CD4-positive, CD25-positive, alpha-beta regulatory T cell (primary cell): ENCODE measurements around the gene TMUB1. TPM values are rescaled to one million over a fixed set of nuclear protein-coding genes. Genes with fewer than 3 reads are reported as not detected.

ENCODE experiments used
- ATAC-seq, 2 donors: fragments of 150-1000 bp; cut with Tn5 transposase; one replicate each; pipeline ENCODE4 v1.10.0; 2021; ENCODE audit warnings: low read depth in 2 of 2, moderate number of reproducible peaks in 2 of 2, moderate library complexity in 1 of 2
- DNase-seq, 3 donors: peaks; one replicate each; pipeline versions ENCODE4 v3.0.0 to v3.0.0-alpha.2; 2012 to 2022; ENCODE audit warnings: mixed read lengths in 1 of 3
- H3K27ac ChIP-seq: one replicate; pipeline ENCODE4 v1.7.0; 2013; ENCODE audit warnings: mild to moderate bottlenecking, low read length; ENCODE audit not compliant: insufficient read depth, poor library complexity, severe bottlenecking
- H3K27me3 ChIP-seq: one replicate; pipeline ENCODE4 v1.7.0; 2013; ENCODE audit warnings: low read length; ENCODE audit not compliant: control insufficient read depth, insufficient read depth
- H3K36me3 ChIP-seq: one replicate; pipeline ENCODE4 v1.7.0; 2013; ENCODE audit warnings: mild to moderate bottlenecking, low read length, moderate library complexity; ENCODE audit not compliant: control insufficient read depth, insufficient read depth
- H3K4me1 ChIP-seq: 2 replicates; pipeline ENCODE4 v1.7.0; 2013; ENCODE audit warnings: mild to moderate bottlenecking, low read length; ENCODE audit not compliant: insufficient read depth, control insufficient read depth, poor library complexity, severe bottlenecking
- H3K4me3 ChIP-seq: one replicate; pipeline ENCODE4 v1.7.0; 2013; ENCODE audit warnings: low read depth, mild to moderate bottlenecking, low read length, moderate library complexity
- H3K9me3 ChIP-seq, 2 experiments: 1 replicate in 1 of 2; 2 replicates in 1 of 2; pipeline ENCODE4 v1.7.0; 2013; ENCODE audit warnings: low read length in 2 of 2, mild to moderate bottlenecking in 1 of 2, moderate library complexity in 1 of 2; ENCODE audit not compliant: control insufficient read depth in 2 of 2
- H3K27ac Mint-ChIP-seq, 3 donors: one replicate each; pipeline ENCODE4 v1.8.0; 2020 to 2022; ENCODE audit warnings: mild to moderate bottlenecking in 3 of 3, mixed read lengths in 3 of 3, moderate library complexity in 2 of 3
- H3K27me3 Mint-ChIP-seq: one replicate; pipeline ENCODE4 v1.8.0; 2022; ENCODE audit warnings: mild to moderate bottlenecking, mixed read lengths
- H3K36me3 Mint-ChIP-seq: one replicate; pipeline ENCODE4 v1.8.0; 2020; ENCODE audit warnings: mixed read lengths
- H3K4me1 Mint-ChIP-seq, 4 donors: one replicate each; pipeline ENCODE4 v1.8.0; 2020 to 2022; ENCODE audit warnings: mixed read lengths in 4 of 4, mild to moderate bottlenecking in 1 of 4
- H3K4me3 Mint-ChIP-seq, 4 donors: one replicate each; pipeline ENCODE4 v1.8.0; 2020 to 2022; ENCODE audit warnings: mild to moderate bottlenecking in 4 of 4, mixed read lengths in 4 of 4, moderate library complexity in 3 of 4
- H3K9me3 Mint-ChIP-seq, 7 donors: one replicate each; pipeline ENCODE4 v1.8.0; 2020 to 2022; ENCODE audit warnings: mixed read lengths in 7 of 7, mild to moderate bottlenecking in 3 of 7, moderate library complexity in 2 of 7
- polyA plus RNA-seq, 4 donors: library from polyadenylated mRNA; unstranded; fragments of 300-500 nt; fragmentation: Illumina TruSeq; gene quantifications; one replicate each; pipeline ENCODE4 v1.2.3, GENCODE V29; 2021
- total RNA-seq: library from RNA; stranded (reverse); gene quantifications from one replicate; pipeline ENCODE4 v1.2.3, GENCODE V29; 2022

Gene TMUB1
- total and polyA plus RNA-seq, 5 donors from 2014 or later = 41.1 to 54.6 (median 51.3) TPM

DNA sequence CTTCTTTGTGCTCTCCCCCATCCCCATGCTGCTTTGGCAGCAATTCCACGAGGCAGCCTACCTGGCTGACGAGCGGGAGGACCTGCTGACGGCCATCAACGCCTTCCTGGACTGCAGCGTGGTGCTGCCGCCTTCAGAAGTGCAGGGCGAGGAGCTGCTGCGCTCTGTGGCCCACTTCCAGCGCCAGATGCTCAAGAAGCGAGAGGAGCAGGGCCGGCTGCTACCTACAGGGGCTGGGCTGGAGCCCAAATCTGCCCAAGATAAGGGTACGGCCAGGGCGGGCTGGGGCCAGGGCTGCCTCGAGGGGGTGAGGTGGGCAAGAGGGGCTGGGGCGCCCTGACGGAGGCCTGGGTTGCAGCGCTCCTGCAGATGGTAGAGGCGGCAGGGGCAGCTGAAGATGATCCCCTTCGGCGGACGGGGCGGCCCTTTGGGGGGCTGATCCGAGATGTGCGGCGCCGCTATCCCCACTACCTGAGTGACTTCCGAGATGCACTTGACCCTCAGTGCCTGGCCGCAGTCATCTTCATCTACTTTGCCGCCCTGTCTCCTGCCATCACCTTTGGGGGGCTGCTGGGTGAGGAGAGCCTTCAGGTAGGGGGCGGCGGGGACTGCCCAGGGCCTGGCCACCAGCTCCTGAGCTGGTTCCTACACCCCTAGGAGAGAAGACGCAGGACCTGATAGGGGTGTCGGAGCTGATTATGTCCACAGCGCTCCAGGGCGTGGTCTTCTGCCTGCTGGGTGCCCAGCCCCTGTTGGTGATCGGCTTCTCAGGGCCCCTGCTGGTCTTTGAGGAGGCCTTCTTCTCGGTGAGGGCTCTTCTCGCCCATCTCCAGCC, 12.0 kb downstream of the TMUB1 start:
- H3K9me3 ChIP-seq = no peaks in the 10 kb centered on the region
- H3K4me1 Mint-ChIP-seq = peaks cover 0 to 2% (median 0%) of the 10 kb centered on the region in 4 donors
- peaks cover 10% of the 10 kb centered on the region for H3K36me3 Mint-ChIP-seq
- H3K27ac Mint-ChIP-seq = no peak overlapping the region
- H3K27ac ChIP-seq = no peak overlapping the region
- no peak overlapping the region for H3K4me3 ChIP-seq
- H3K36me3 ChIP-seq = peaks cover 48% of the 10 kb centered on the region
- H3K4me3 Mint-ChIP-seq = no peak overlapping the region
- H3K27me3 ChIP-seq = no peaks in the 10 kb centered on the region
- no peaks in the 10 kb centered on the region for H3K4me1 ChIP-seq
- no peaks in the 10 kb centered on the region for H3K27me3 Mint-ChIP-seq
- no peaks in the 10 kb centered on the region for H3K9me3 Mint-ChIP-seq
- ATAC-seq = no peak
- DNase-seq = no peak

DNA sequence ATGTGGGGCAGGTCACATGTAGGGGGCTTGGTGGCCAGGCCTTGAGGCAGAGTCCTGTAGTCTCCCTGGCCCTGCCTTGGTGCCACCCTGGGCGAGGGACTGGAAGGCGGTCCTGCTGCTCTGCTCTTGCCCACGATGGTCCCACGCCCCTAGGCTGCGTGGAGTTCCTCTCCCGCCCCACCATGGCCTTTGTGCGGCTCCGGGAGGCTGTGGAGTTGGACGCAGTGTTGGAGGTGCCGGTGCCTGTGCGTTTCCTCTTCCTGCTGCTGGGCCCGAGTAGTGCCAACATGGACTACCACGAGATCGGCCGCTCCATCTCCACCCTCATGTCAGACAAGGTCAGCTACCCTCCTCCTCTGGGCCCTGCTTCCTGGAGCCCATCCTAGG, 12.7 kb downstream of the TMUB1 start:
- ATAC-seq (no peak), DNase-seq (no peak)
- H3K27ac ChIP-seq = no peak overlapping the region
- no peaks in the 10 kb centered on the region for H3K9me3 ChIP-seq
- Mint-ChIP-seq H3K27me3 (no peaks in the 10 kb centered on the region), H3K36me3 (peaks cover 10% of the 10 kb centered on the region), H3K27ac (peak overlapping the region in 1 of 3 donors; percentile 38), H3K4me3 (no peak overlapping the region), H3K4me1 (no peaks in the 10 kb centered on the region), H3K9me3 (no peaks in the 10 kb centered on the region)
- H3K36me3 ChIP-seq = peaks cover 45% of the 10 kb centered on the region
- no peaks in the 10 kb centered on the region for H3K4me1 ChIP-seq
- no peak overlapping the region for H3K4me3 ChIP-seq
- H3K27me3 ChIP-seq = no peaks in the 10 kb centered on the region

DNA sequence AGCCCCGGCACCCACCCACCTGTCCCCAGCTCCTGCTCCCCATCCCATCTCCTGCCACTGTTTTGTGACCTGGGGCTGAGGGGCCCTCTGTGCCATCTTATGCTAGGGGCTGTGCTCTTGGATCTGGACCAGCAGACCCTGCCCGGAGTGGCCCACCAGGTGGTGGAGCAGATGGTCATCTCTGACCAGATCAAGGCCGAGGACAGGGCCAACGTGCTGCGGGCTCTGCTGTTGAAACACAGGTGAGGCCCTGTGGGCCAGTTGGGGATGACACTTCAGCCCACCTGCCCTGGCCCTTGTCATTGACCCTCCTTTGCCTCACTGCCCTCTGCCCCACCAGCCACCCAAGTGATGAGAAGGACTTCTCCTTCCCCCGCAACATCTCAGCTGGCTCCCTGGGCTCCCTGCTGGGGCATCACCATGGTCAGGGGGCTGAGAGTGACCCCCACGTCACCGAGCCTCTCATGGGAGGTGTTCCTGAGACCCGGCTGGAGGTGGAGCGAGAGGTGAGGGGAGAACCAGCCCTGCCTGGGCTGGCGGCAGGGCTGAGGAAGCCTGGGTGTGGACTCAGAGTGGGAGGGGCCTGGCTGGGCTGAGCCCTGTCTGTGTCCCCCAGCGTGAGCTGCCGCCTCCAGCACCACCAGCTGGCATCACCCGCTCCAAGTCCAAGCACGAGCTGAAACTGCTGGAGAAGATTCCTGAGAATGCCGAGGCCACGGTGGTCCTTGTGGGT, 13.3 kb downstream of the TMUB1 start:
- no peak overlapping the region for H3K4me3 ChIP-seq
- no peaks in the 10 kb centered on the region for H3K9me3 ChIP-seq
- H3K27me3 Mint-ChIP-seq = no peaks in the 10 kb centered on the region
- no peaks in the 10 kb centered on the region for H3K9me3 Mint-ChIP-seq
- peaks cover 14% of the 10 kb centered on the region for H3K36me3 Mint-ChIP-seq
- H3K4me1 Mint-ChIP-seq = no peaks in the 10 kb centered on the region
- no peaks in the 10 kb centered on the region for H3K27me3 ChIP-seq
- ATAC-seq (no peak), DNase-seq (no peak)
- no peak overlapping the region for H3K4me3 Mint-ChIP-seq
- no peaks in the 10 kb centered on the region for H3K4me1 ChIP-seq
- H3K27ac Mint-ChIP-seq = no peak overlapping the region
- no peak overlapping the region for H3K27ac ChIP-seq
- peaks cover 45% of the 10 kb centered on the region for H3K36me3 ChIP-seq

DNA sequence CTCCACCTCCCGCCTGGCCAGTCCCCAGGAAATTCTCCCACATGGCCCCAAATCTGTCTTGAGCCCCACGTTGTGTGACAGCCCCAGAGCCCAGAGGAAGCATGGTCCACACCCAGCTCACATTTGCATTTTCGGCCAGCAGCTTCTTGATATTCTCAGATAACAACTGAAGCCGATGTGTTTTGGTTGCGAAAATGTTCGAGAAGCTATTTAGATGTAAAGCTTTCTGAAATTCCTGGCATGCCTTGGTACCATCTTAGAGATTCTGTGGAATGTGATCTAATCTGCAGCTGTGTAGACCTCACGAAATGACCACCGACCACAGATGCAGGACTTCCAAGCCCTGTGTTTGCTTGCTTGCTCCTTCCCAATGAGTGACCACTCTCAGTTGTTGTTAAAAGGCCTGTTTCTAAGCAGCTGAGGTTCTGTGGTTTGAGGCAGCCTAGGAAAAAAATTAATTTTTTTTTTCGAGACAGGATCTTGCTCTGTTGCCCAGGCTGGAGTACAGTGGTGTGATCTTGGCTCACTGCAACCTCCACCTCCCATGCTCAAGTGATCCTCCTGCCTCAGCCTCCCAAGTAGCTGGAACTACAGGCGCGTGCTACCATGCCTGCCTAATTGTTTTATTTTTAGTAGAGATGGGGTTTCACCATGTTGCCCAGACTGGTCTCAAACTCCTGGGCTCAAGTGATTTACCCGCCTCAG, 15.1 kb downstream of the TMUB1 start:
- Histone ChIP-seq H3K9me3 (no peaks in the 10 kb centered on the region), H3K4me3 (no peak overlapping the region), H3K4me1 (no peaks in the 10 kb centered on the region), H3K27ac (no peak overlapping the region), H3K27me3 (no peaks in the 10 kb centered on the region), H3K36me3 (peaks cover 40% of the 10 kb centered on the region)
- H3K4me1 Mint-ChIP-seq = no peaks in the 10 kb centered on the region
- DNase-seq (no peak), ATAC-seq (no peak)
- no peaks in the 10 kb centered on the region for H3K9me3 Mint-ChIP-seq
- H3K27me3 Mint-ChIP-seq = no peaks in the 10 kb centered on the region
- no peak overlapping the region for H3K4me3 Mint-ChIP-seq
- peaks cover 17% of the 10 kb centered on the region for H3K36me3 Mint-ChIP-seq
- H3K27ac Mint-ChIP-seq = no peak overlapping the region

DNA sequence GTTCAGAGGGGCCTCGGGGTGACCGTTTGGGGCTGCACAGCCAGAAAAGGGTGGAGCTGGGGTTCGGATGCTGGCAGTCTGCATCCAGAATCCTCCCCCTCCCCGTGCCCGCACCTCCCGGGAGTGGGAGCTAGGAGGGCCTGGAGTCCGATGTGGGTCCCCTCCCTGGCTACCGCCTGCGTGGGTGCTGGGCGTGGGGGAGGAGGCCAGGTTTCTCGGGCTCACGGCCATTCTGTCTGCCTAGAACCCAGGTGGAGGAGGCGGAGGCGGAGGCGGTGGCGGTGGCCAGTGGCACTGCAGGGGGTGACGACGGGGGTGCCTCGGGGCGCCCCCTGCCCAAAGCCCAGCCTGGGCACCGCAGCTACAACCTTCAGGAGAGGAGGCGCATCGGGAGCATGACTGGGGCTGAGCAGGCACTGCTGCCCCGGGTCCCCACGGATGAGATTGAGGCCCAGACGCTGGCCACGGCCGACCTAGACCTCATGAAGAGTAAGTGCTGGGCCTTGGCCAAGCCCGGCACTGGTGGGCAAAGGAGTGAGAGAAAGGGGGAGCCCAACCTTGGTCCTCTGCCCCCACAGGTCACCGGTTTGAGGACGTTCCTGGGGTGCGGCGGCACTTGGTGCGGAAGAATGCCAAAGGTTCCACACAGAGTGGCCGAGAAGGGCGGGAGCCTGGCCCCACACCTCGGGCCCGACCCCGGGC, 16.9 kb downstream of the TMUB1 start:
- peaks cover 36% of the 10 kb centered on the region for H3K36me3 ChIP-seq
- H3K27ac Mint-ChIP-seq = no peak overlapping the region
- H3K27ac ChIP-seq = no peak overlapping the region
- peaks cover 3% of the 10 kb centered on the region for H3K4me1 ChIP-seq
- peaks cover 11% of the 10 kb centered on the region for H3K36me3 Mint-ChIP-seq
- no peak overlapping the region for H3K4me3 Mint-ChIP-seq
- peaks cover 0 to 5% (median 3%) of the 10 kb centered on the region in 4 donors for H3K4me1 Mint-ChIP-seq
- H3K9me3 Mint-ChIP-seq = no peaks in the 10 kb centered on the region
- H3K9me3 ChIP-seq = no peaks in the 10 kb centered on the region
- H3K27me3 Mint-ChIP-seq = no peaks in the 10 kb centered on the region
- no peak for DNase-seq
- no peak overlapping the region for H3K4me3 ChIP-seq
- ATAC-seq = no peak
- no peaks in the 10 kb centered on the region for H3K27me3 ChIP-seq

DNA sequence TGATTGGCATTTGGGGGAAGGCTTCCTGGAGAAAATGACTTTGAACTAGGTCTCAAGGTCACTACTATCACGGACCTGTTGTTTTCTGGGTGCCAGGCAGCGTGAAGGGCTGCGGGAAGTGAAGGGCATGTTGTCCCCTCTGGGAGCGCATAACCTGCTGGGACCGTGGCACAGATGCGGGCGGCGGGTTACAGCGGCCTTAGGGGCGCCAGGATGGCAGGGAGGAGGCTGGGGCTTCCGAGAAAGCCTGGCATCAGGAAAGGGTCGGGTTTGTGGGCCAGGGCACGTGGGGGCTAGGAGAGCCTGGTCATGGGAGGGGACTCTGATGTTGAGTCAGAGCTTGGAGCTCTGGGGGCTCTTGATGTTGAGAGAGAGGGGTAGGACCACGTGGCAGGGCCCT, 17.8 kb downstream of the TMUB1 start:
- Histone ChIP-seq H3K4me3 (no peak overlapping the region), H3K27me3 (no peaks in the 10 kb centered on the region), H3K4me1 (peaks cover 10% of the 10 kb centered on the region), H3K36me3 (peaks cover 36% of the 10 kb centered on the region), H3K9me3 (no peaks in the 10 kb centered on the region), H3K27ac (no peak overlapping the region)
- Mint-ChIP-seq H3K9me3 (no peaks in the 10 kb centered on the region), H3K27ac (no peak overlapping the region), H3K4me3 (peak overlapping the region in 2 of 4 donors; percentile 43), H3K4me1 (peaks cover 0 to 14% (median 3%) of the 10 kb centered on the region in 4 donors), H3K36me3 (peaks cover 11% of the 10 kb centered on the region), H3K27me3 (no peaks in the 10 kb centered on the region)
- DNase-seq = no peak
- ATAC-seq = no peak

DNA sequence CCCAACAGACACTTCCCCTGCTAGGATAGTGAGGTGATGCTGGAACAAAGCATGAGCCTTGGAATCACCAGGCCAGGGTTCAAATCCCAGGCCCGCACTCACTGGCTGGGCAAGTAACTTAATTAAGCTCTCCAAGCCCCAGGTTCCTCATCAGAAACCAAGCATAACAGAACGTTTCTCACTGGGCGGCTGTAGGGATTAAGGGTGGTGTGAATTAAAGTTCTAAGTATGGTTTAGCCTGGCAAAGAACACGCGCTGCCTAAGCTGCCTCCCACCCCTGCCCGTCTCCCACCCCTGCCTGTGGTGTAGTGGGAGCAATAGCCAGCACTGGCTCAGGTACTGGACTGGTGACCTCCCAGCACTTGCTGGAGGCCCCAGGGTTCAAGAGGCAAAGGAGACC, 18.3 kb downstream of the TMUB1 start:
- DNase-seq (no peak), ATAC-seq (no peak)
- Mint-ChIP-seq H3K9me3 (no peaks in the 10 kb centered on the region), H3K4me3 (no peak overlapping the region), H3K27ac (no peak overlapping the region), H3K36me3 (peaks cover 11% of the 10 kb centered on the region), H3K4me1 (peaks cover 0 to 20% (median 3%) of the 10 kb centered on the region in 4 donors), H3K27me3 (no peaks in the 10 kb centered on the region)
- Histone ChIP-seq H3K4me3 (no peak overlapping the region), H3K4me1 (peaks cover 15% of the 10 kb centered on the region), H3K36me3 (peaks cover 35% of the 10 kb centered on the region), H3K27me3 (no peaks in the 10 kb centered on the region), H3K27ac (no peak overlapping the region), H3K9me3 (no peaks in the 10 kb centered on the region)
